Measurements from ENCODE around the gene IGHMBP2. TPM values are rescaled to one million over a fixed set of nuclear protein-coding genes. Genes with fewer than 3 reads are reported as not detected.
A peak's percentile ranks its signal among the peaks of the same experiment; 100 is the strongest.

IGHMBP2 gene
- total RNA-seq (2021; ENCODE audit: unreplicated experiment): 27.8 TPM
- 21.4 TPM for polyA plus RNA-seq (2012; ENCODE audit: insufficient read length)
- percentile 64 among the genes with signal in this experiment for Bru-seq, nascent RNA
- percentile 74 among the genes with signal in this experiment for BruChase-seq, experiment 1, labeled RNA remaining after a 2-hour chase
- percentile 68 among the genes with signal in this experiment for BruChase-seq, experiment 2, labeled RNA remaining after a 6-hour chase
- long read RNA-seq, partial matches to known transcripts: 55 of 74 reads
- long read RNA-seq, other reads (novel, unspliced or antisense): 15 of 74 reads

GRCh38 chr11:68903288-68904247 is at the start of gene IGHMBP2, which contains the start of gene MRPL21:
Gene IGHMBP2 (plus strand): TSS chr11:68903891. CDS start chr11:68903953, 62 bp downstream.
Gene MRPL21 (minus strand): TSS chr11:68903832. CDS start chr11:68903810, 22 bp downstream.
- Histone ChIP-seq H3K36me3 (ENCODE audit: control insufficient read depth, insufficient read depth, low read length) (peaks cover 7% of the 10 kb centered on the region), H3K4me3 (ENCODE audit: low read depth in 2 of 2, low read length in 2 of 2) (peak within 1 kb of the TSS; percentile 93 to 100), H3K27me3 (ENCODE audit: control insufficient read depth, insufficient read depth, low read length) (no peaks in the 10 kb centered on the region), H3K4me1 (ENCODE audit: control insufficient read depth, insufficient read depth, low read length) (0 out of 2 replicates have a peak, but pooled peaks cover 7% of the 10 kb centered on the region), H3K27ac (ENCODE audit: low read length) (peak within 1 kb of the TSS; percentile 95), H3K9me3 (ENCODE audit: control insufficient read depth, insufficient read depth, low read depth, low read length) (no peaks in the 10 kb centered on the region)
- ChIA-PET POLR2A (interaction anchor here (0.5 to 0.6 kb wide), 4 partner anchors 16 to 895 kb away, joined by 3 to 8 read pairs (median 5); no protein-coding TSS in a partner anchor), CTCF (no interaction called here)
- DNase-seq (ENCODE audit: low read depth, low spot score) (peak; percentile 12), ATAC-seq (peak; percentile 97)
- intact Hi-C loops (cut with micrococcal nuclease; ENCODE audit: unreplicated experiment) (loop anchor here (5.0 kb wide), 1 partner anchor 139 kb away; no protein-coding TSS in a partner anchor), in situ Hi-C loops (cut with HindIII; ENCODE audit: low pct_unique_long_range_greater_than_20kb, low sequenced_read_pairs) (no loop called here)
- BruUV-seq (replicated peaks): no TSS peak
- TF ChIP-seq CTCF (IDR thresholded peaks at IDR 0.05): no peak
- peak; percentile 97 for TF ChIP-seq SIN3A (IDR thresholded peaks at IDR 0.05; ENCODE audit: borderline replicate concordance, insufficient read depth, low read depth, low read length)
- peak; percentile 98 for TF ChIP-seq POLR2AphosphoS5 (IDR thresholded peaks at IDR 0.05; ENCODE audit: low read depth, low read length)
- peak; percentile 80; the same call in 1 of the 2 replicates for TF ChIP-seq TCF7L2 (IDR thresholded peaks at IDR 0.05; ENCODE audit: low read depth, low read length)
- TF ChIP-seq REST (IDR thresholded peaks at IDR 0.05; ENCODE audit: insufficient read depth in 1 of 2, low read depth in 2 of 2, low read length in 1 of 2): peak in 1 of 2 experiments; percentile 73; a peak in 2 of 4 replicates

- intact Hi-C loops (cut with micrococcal nuclease; ENCODE audit: unreplicated experiment) (no loop called here), in situ Hi-C loops (cut with HindIII; ENCODE audit: low pct_unique_long_range_greater_than_20kb, low sequenced_read_pairs) (no loop called here)
- no peak for DNase-seq (ENCODE audit: low read depth, low spot score)
- peak overlapping the region; percentile 56 to 72 for H3K4me3 ChIP-seq (ENCODE audit: low read depth in 2 of 2, low read length in 2 of 2)
- no peaks in the 10 kb centered on the region for H3K27me3 ChIP-seq (ENCODE audit: control insufficient read depth, insufficient read depth, low read length)
- ATAC-seq: no peak
- no peak overlapping the region for H3K27ac ChIP-seq (ENCODE audit: low read length)
- ChIA-PET POLR2A (interaction anchor here (0.7 kb wide), 1 partner anchor 35 kb away, joined by 13 read pairs; no protein-coding TSS in a partner anchor), CTCF (no interaction called here)
- H3K4me1 ChIP-seq (ENCODE audit: control insufficient read depth, insufficient read depth, low read length): peaks cover 9% of the 10 kb centered on the region; the same call in 1 of the 2 replicates
- H3K9me3 ChIP-seq (ENCODE audit: control insufficient read depth, insufficient read depth, low read depth, low read length): no peaks in the 10 kb centered on the region
- no peak for TF ChIP-seq CTCF (IDR thresholded peaks at IDR 0.05)
- TF ChIP-seq POLR2AphosphoS5 (IDR thresholded peaks at IDR 0.05; ENCODE audit: low read depth, low read length): no peak
- no peak for TF ChIP-seq SIN3A (IDR thresholded peaks at IDR 0.05; ENCODE audit: borderline replicate concordance, insufficient read depth, low read depth, low read length)
- TF ChIP-seq TCF7L2 (IDR thresholded peaks at IDR 0.05; ENCODE audit: low read depth, low read length): no peak
- no peak for TF ChIP-seq REST (IDR thresholded peaks at IDR 0.05; ENCODE audit: insufficient read depth in 1 of 2, low read depth in 2 of 2, low read length in 1 of 2)
- H3K36me3 ChIP-seq (ENCODE audit: control insufficient read depth, insufficient read depth, low read length): no peaks in the 10 kb centered on the region
- BruUV-seq (replicated peaks): no TSS peak
These were observed 49.3 kb upstream of the IGHMBP2 start for GRCh38 chr11:68854273-68854958.

Measured in Panc1 (cell line).